ENCODE measurements around the gene KRTAP24-1.

The KRTAP24-1 gene, protein sequence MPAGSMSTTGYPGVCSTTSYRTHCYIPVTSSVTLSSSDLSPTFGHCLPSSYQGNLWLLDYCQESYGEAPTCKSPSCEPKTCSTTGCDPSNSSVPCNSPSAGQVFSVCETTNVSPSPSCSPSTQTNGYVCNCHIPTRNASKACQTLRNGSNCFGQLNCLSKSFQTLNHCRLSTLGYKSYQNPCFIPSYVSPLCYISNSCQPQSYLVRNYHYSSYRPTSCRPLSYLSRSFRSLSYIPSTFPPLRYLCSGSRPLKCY

DNA sequence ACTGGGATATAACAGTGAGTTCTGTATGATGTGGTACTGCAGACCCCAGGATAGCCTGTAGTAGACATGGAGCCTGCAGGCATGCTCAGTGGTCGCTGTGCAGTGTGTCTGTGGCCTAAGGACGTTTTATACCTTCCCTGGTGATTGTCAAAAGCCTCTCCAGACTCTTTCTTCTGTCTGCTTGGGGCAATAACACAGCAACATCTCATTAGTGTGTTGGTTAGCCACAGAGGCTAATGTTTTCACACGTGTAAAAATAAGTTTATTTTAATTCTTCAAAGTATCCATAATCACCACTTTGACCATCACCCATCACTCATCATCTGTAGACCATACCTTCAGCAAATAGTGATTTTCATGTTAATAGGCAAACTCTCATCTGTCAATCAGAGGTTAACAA lies at the start of gene KRTAP24-1:
TSS of gene KRTAP24-1 (minus strand) at position 101 of the 400 bp plus-strand sequence. CDS start at position 83, 18 bp downstream.
- no peak for DNase-seq (ENCODE audit: low read depth in 3 of 3)

DNA sequence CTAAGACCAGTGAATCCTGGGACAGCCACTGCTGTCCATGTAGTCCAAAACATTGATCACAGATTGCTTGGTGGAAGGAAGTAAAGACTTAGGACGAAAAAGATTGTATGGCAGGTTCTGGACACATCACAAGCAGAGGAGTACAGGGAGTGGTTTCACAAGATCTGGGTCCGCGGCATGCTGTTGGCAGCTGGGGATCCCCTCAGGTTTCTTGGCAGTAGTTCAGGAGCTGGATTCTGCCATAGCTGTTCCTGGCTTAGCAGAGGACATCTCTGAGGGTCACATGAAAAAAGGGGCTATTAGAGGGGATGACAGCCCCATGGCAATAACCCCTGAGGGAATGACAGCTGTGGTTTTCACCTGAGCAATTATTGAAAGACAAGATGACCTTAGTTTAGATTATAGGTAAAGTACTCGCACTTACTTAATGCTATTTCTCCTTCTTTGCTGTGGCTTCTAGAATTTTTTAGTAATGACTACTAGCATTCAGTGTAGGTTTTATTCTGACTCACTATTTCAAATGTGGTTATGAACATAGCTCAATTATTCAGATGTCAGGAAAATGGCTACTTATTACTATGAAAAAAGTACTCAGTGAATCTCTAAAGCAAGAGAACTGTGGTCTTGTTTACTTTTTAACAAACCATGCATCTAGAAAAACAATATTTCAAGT lies 46.6 kb upstream of the KRTAP24-1 start:
- no peak for DNase-seq (ENCODE audit: low read depth in 3 of 3)

- DNase-seq (ENCODE audit: low read depth in 3 of 3), result no peak
These were observed 43.6 kb upstream of the KRTAP24-1 start for GRCh38 chr21:30326390-30326789.

DNA sequence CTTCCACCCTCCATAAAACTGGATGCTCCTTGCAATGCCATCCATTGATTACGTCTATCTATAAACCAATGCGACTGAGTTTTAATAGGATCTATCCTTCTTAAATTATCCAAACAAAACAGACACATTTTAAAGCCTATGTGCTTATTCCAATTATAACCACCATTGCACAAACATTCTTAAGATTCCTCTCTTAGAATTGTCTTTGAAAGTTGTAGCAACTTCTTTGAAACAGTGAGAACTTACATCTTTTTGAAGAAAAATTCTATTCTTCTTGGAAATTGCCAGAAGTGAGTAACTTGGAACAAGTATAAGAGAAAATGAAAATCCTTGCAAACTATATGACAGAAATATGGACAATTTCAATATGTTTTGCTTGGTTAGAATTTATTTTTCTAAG lies 37.5 kb upstream of the KRTAP24-1 start, which contains the start of gene KRTAP26-1:
TSS of gene KRTAP26-1 (minus strand) at position 101 of the 400 bp plus-strand sequence. CDS start 280 bp downstream, outside the sequence.
- no peak for DNase-seq (ENCODE audit: low read depth in 3 of 3)

GRCh38 chr21:30315701-30316100 lies 33.0 kb upstream of the KRTAP24-1 start:
- no peak for DNase-seq (ENCODE audit: low read depth in 3 of 3)

DNA sequence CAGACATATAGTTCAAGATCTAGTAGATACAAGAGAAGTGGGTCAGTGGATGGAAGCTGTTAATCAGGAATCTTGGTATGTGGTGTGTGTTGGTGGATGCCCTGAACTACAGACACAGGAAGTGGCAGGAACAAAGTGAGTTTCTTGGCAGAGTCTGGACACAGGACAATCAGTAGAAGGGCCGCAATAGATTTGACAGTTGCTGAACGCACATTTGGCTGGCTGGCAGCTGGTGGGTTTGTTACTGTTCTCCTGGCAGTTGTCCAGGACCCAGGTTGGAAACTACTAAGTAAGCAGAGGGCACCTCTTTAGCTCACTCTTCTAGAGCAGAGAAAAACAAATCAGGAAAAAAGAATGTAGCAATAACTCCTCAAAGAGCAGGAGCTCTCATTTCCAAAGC lies 24.1 kb upstream of the KRTAP24-1 start:
- no peak for DNase-seq (ENCODE audit: low read depth in 3 of 3)

- no peak for DNase-seq (ENCODE audit: low read depth in 3 of 3)
These were observed 22.4 kb upstream of the KRTAP24-1 start for GRCh38 chr21:30305136-30305535.

DNA sequence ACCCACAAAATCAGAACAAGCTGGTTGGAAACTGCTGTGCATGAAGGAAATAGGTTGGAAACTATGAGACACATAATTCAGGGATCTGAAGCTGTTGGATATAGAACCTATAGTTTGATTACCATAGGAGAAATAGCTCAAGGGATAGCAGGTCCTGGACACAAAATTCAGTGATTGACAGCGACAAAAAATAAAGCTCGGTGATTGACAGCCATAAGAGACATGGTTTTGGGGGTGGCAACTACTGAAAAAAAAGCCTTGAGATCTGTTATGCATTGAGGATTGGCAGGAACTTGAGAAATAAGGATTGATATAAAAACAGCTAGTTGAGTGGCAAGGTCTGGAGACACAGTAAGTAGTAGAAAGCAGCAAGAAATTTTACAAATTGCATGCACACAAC lies 6.5 kb upstream of the KRTAP24-1 start, which contains the start of gene KRTAP25-1:
TSS of gene KRTAP25-1 (minus strand) at position 300 of the 400 bp plus-strand sequence. CDS start at position 276, 24 bp downstream.
- DNase-seq (ENCODE audit: low read depth in 3 of 3), result no peak

DNA sequence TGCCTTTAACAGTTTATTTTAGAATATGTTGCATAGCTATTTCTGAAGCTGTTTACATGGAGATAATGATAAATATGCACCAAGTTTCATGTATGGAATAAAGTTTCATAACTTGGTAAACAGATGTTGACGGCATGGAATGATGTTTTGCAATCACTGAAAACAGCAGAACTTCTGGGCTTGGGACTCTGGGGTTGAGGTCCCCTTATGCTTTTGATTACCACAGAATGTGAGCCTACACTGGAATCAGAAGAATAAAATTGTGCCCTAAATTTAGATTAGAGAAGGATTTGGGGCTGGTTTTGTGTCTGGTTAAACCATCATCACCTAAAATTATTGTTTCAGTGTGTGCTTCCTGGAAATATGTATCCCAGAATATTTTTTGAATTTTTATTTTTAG lies 11.1 kb downstream of the KRTAP24-1 start:
- no peak for DNase-seq (ENCODE audit: low read depth in 3 of 3)

- no peak for DNase-seq (ENCODE audit: low read depth in 3 of 3)
These were observed 11.6 kb downstream of the KRTAP24-1 start for GRCh38 chr21:30271156-30271555.

- no peak for DNase-seq (ENCODE audit: low read depth in 3 of 3)
These were observed 12.8 kb downstream of the KRTAP24-1 start for GRCh38 chr21:30269803-30270530.

DNA sequence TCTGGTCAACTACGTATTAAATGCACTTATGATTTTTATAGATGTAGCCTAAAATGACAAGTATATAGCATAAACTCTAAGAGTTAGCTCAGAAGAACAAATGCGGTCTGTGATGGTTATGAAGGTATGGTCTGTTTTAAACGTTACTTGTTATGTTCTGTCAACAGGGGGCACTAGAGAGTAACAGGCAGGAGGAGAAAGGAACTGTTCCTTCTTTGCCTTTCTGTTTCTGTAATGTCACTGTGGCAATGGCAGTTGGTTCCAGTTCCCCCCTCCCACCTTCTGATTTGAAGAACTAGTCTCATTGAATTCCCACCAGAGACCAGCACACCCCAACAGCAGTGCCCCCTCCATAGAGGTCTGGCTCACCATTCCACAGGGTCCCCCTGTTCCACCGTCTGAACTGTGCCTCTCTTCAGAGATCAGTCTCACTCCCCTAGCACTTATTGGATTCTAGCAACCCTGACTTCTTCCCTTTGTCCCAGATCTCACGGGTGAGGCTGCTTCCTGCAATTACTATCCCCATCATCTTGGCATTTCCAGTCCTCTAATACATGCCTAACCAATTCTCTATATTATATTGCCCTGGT lies 14.0 kb downstream of the KRTAP24-1 start:
- no peak for DNase-seq (ENCODE audit: low read depth in 3 of 3)

GRCh38 chr21:30257773-30258172 lies 25.0 kb downstream of the KRTAP24-1 start:
- DNase-seq (ENCODE audit: low read depth in 3 of 3), result no peak

GRCh38 chr21:30256100-30256499 lies 26.6 kb downstream of the KRTAP24-1 start:
- no peak for DNase-seq (ENCODE audit: low read depth in 3 of 3)

- DNase-seq (ENCODE audit: low read depth in 3 of 3), result no peak
These were observed 27.1 kb downstream of the KRTAP24-1 start for GRCh38 chr21:30255679-30256078.

DNA sequence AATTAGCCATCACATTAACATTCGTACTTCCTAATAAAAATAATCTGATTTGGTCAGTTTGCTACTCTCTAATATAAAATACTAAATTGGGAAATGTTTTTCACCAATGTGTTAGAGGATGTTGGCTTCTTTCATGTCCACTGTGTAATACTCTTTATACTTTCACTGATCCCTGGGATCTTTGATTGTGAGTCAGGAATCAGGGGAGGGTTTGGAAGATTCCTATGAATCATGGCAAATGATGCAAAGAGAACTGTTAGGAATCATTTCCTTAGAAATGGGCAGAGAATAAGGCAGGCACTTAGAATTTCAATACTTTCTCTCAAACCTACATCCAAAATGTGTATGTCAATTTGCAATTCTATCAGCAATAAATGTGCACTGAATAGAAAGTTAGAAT lies 31.0 kb downstream of the KRTAP24-1 start:
- DNase-seq (ENCODE audit: low read depth in 3 of 3), result no peak

DNA sequence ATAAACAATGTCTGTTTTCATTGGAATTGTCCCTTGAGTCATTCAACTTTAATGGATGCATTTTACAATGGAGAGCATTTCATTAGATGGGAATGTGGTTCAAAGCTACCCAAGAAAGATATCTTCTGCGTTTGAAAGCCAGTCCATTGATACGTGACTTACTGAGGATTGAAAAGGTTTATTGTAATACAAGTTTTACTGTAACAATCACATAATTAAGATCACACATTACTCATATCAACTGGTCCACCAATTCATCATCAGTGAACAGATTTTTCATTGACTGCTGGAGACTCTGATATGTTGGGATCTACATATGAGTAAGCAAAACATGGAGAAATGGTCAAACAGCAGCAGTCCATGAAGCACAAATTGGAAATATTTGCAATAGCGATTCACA lies 32.8 kb downstream of the KRTAP24-1 start:
- no peak for DNase-seq (ENCODE audit: low read depth in 3 of 3)

DNA sequence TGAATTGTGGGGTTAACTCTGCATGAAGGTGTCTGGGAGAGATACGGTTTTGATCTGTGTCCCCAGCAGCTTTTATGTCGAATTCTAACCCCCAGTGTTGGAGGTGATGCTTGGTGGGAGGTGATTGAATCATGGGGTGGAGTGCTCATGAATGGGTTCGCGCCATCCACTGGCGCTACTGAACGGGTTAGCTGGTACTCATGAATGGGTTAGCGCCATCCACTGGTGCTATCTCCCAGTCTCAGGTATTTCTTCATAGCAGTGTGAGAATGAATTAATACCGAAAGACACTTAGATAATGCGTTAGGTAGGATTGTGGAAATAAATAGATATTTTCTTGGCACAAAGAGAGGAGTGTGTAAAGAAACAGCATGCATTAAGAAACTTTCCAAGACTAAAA lies 33.9 kb downstream of the KRTAP24-1 start:
- no peak for DNase-seq (ENCODE audit: low read depth in 3 of 3)

- DNase-seq (ENCODE audit: low read depth in 3 of 3), result no peak
These were observed 37.7 kb downstream of the KRTAP24-1 start for GRCh38 chr21:30245061-30245460.

- no peak for DNase-seq (ENCODE audit: low read depth in 3 of 3)
These were observed 39.1 kb downstream of the KRTAP24-1 start for GRCh38 chr21:30243691-30244090.

GRCh38 chr21:30240661-30241060 lies 42.1 kb downstream of the KRTAP24-1 start:
- DNase-seq (ENCODE audit: low read depth in 3 of 3), result no peak

- no peak for DNase-seq (ENCODE audit: low read depth in 3 of 3)
These were observed 44.6 kb downstream of the KRTAP24-1 start for GRCh38 chr21:30238168-30238567.

All from stimulated activated CD4-positive, alpha-beta T cell treated with anti-CD3 and anti-CD28 coated beads, TNF-alpha, amount 100 ng/mL, for 24 hours (primary cell).